Lower lobe of right lung (tissue), 2 donors: Measurements from ENCODE around the gene PRTFDC1. TPM values are rescaled to one million over a fixed set of nuclear protein-coding genes. Genes with fewer than 3 reads are reported as not detected.

Source experiments
- ATAC-seq, 2 donors: fragments of 200-7000 bp; cut with Tn5 transposase; one replicate each; pipeline ENCODE4 v1.9.1; 2020 to 2022; ENCODE audit warnings: mild to moderate bottlenecking in 2 of 2, moderate library complexity in 2 of 2
- DNase-seq: peaks from one replicate; pipeline ENCODE4 v3.0.0-alpha.2; 2020
- H3K27ac ChIP-seq: fragments of 200-600 bp; one replicate; pipeline ENCODE4 v1.8.0; 2022
- H3K27me3 ChIP-seq: fragments of 200-600 bp; one replicate; pipeline ENCODE4 v1.8.0; 2022; ENCODE audit warnings: low read depth
- H3K36me3 ChIP-seq: fragments of 200-600 bp; one replicate; pipeline ENCODE4 v1.8.0; 2022; ENCODE audit warnings: mild to moderate bottlenecking
- H3K4me1 ChIP-seq: fragments of 200-600 bp; one replicate; pipeline ENCODE4 v1.8.0; 2022
- H3K4me3 ChIP-seq: fragments of 200-600 bp; one replicate; pipeline ENCODE4 v1.8.0; 2022; ENCODE audit warnings: mild to moderate bottlenecking
- H3K9me3 ChIP-seq: fragments of 200-600 bp; one replicate; pipeline ENCODE4 v1.8.0; 2022
- intact Hi-C: fragments of 100-400 bp; cut with DNase I; formaldehyde crosslinking; loops from one replicate; pipeline ENCODE4 v1.11.0; 2022
- total RNA-seq: library from RNA; stranded (reverse); fragmentation: NEBNext Ultra II Directional; extraction: Animal tissue kit (Norgen Biotek cat#: 25700); gene quantifications from one replicate; pipeline ENCODE4 v1.2.1, GENCODE V29; 2021
- TF ChIP-seq, protein P1 (sequence below): fragments of 200-600 bp; IDR thresholded peaks from one replicate; pipeline ENCODE4 v1.8.0; 2022; ENCODE audit warnings: antibody characterized with exemption, mild to moderate bottlenecking
- donor health status: DM: no; HTN: yes; CAD: no; lungs with severe emphysema.

The PRTFDC1 gene
- total RNA-seq, 1 donor from 2014 or later, result 3.8 TPM

DNA sequence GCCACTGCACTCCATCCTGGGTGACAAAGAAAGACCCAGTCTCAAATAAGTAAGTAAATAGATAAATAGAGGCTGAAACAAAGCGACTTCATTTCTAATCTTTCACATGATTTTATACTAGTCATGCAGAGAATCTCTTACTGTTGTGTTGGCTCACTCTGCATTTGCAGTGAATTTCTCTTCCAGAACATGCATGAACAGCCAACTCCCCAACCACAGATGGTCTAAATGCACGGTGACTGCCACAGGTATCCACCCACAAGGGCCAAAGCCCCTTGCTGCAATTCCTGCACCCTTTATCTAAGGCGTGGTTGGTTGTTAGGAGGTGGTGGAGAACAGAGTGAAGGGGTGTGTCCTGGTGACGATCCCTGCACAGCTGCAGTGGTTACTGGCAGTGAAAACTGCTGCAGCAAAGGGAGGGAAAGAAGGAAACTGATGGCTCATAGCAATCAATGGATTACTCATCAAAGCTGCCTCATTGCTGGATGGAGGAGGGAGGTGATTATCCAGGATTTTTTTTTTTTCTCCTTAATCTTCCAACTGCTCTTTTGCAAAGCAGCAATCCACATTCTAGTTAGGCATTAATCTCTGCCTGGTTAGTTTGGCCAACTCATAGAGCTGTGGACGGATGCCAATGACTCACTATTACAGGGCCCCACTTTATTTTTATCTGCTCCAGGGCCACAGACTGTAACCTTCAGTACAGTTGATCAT, 50.6 kb downstream of the PRTFDC1 start:
- Histone ChIP-seq H3K4me3 (no peak overlapping the region), H3K4me1 (peaks cover 22% of the 10 kb centered on the region), H3K9me3 (no peaks in the 10 kb centered on the region), H3K27me3 (no peaks in the 10 kb centered on the region), H3K36me3 (no peaks in the 10 kb centered on the region), H3K27ac (no peak overlapping the region)
- ATAC-seq (peak; percentile 64 to 69), DNase-seq (no peak)
- TF ChIP-seq, protein P1, sequence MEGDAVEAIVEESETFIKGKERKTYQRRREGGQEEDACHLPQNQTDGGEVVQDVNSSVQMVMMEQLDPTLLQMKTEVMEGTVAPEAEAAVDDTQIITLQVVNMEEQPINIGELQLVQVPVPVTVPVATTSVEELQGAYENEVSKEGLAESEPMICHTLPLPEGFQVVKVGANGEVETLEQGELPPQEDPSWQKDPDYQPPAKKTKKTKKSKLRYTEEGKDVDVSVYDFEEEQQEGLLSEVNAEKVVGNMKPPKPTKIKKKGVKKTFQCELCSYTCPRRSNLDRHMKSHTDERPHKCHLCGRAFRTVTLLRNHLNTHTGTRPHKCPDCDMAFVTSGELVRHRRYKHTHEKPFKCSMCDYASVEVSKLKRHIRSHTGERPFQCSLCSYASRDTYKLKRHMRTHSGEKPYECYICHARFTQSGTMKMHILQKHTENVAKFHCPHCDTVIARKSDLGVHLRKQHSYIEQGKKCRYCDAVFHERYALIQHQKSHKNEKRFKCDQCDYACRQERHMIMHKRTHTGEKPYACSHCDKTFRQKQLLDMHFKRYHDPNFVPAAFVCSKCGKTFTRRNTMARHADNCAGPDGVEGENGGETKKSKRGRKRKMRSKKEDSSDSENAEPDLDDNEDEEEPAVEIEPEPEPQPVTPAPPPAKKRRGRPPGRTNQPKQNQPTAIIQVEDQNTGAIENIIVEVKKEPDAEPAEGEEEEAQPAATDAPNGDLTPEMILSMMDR, result no peak
- intact Hi-C loops, result no loop called here

- TF ChIP-seq, protein P1, result no peak
- no peaks in the 10 kb centered on the region for H3K27me3 ChIP-seq
- peaks cover 22% of the 10 kb centered on the region for H3K4me1 ChIP-seq
- no peaks in the 10 kb centered on the region for H3K9me3 ChIP-seq
- H3K27ac ChIP-seq, result no peak overlapping the region
- no peak for DNase-seq
- ATAC-seq, result peak; percentile 57 to 64
- H3K4me3 ChIP-seq, result no peak overlapping the region
- intact Hi-C loops, result no loop called here
- H3K36me3 ChIP-seq, result no peaks in the 10 kb centered on the region
Measured at GRCh38 chr10:24900888-24901685, 51.3 kb downstream of the PRTFDC1 start.

DNA sequence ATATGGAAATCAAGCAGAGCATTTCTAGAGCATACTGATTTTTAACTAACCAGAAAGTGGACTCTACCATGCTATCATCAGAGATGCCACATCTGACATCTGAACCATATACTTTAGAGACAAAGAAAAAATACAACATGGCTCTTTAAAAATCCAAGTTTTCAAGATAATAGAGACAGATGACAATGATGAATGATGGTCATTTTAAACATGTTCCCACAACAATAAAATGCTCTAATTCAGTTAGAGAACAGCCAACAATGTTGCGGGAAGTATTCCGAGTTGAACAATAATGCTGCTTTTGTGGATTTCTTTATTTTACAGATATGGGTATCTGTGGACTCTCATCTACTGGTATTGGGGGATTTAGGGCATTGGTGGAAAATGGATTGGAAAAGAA, 52.8 kb downstream of the PRTFDC1 start:
- TF ChIP-seq, protein P1, result no peak

DNA sequence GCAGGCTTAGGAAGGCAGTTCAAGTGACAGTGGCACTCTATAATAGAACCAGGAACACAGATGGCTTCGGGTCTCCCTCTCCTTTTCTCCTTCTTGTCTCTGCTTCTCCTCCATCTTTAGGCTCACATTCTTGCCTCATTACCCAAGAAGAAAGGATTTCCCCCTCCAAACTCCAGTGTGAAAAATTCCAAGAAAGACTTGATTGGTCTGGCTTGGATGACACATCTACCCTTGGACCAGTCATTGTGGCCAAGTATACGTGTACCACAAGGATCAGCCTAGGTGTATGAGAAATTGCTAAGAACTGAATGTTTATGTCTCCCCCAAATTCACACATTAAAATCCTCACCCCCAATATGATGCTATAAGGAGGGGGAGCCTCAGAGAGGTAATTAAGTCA, 53.9 kb downstream of the PRTFDC1 start:
- Histone ChIP-seq H3K36me3 (no peaks in the 10 kb centered on the region), H3K9me3 (no peaks in the 10 kb centered on the region), H3K4me3 (no peak overlapping the region), H3K4me1 (peaks cover 22% of the 10 kb centered on the region), H3K27ac (no peak overlapping the region), H3K27me3 (no peaks in the 10 kb centered on the region)
- TF ChIP-seq, protein P1, result no peak
- intact Hi-C loops, result no loop called here
- DNase-seq, result no peak
- ATAC-seq, result no peak

More for the DNA sequence above, 52.8 kb downstream of the PRTFDC1 start:
- H3K4me3 ChIP-seq, result no peak overlapping the region
- H3K9me3 ChIP-seq, result no peaks in the 10 kb centered on the region
- no peak overlapping the region for H3K27ac ChIP-seq
- ATAC-seq (no peak), DNase-seq (no peak)
- H3K27me3 ChIP-seq, result no peaks in the 10 kb centered on the region
- no peaks in the 10 kb centered on the region for H3K36me3 ChIP-seq
- intact Hi-C loops, result no loop called here
- peaks cover 22% of the 10 kb centered on the region for H3K4me1 ChIP-seq

DNA sequence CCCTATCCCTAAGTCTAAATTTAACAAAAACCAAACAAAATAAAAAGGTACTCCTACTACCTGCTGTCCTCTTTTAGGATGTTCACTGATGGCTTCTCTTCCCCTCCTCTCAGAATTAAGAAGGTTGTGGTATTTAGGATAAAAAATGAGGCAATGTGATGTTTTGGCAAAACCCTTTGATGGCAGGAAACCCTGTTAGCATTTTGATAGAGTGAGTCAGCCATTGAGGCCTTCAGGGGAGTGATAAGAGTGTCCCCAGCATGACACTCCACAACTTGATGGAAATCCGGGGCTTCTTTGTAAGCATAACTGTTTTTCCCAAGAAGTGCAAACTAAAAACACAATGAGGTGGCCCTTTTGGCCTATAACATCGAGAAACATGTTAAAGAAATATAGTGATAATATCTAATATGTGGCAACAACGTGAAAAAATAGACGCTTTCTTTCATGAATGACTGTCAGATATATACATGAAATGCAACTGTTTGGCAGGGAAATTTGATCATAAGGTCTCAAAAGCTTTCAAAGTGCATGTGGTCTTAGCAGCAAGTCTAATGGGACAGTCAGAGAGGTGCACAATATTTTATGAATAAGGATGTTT, 55.0 kb downstream of the PRTFDC1 start:
- DNase-seq, result no peak
- Histone ChIP-seq H3K27me3 (no peaks in the 10 kb centered on the region), H3K27ac (no peak overlapping the region), H3K9me3 (no peaks in the 10 kb centered on the region), H3K4me1 (peaks cover 22% of the 10 kb centered on the region), H3K4me3 (no peak overlapping the region), H3K36me3 (no peaks in the 10 kb centered on the region)
- TF ChIP-seq, protein P1, result no peak
- intact Hi-C loops, result no loop called here
- no peak for ATAC-seq
